Gastrocnemius medialis (tissue), 4 donors: ENCODE measurements around the gene AVEN. TPM values are rescaled to one million over a fixed set of nuclear protein-coding genes. Genes with fewer than 3 reads are reported as not detected.
"Not testable (repeated sequence)": the region's sequence is repeated elsewhere in the genome, so short reads cannot be mapped to it uniquely, and the experiment has no call there.

Experiments
- ATAC-seq, 2 donors: fragments of 150-250 bp; one replicate each; pipeline ENCODE4 v1.9.1; 2016
- DNase-seq, 2 donors: peaks; one replicate each; pipeline ENCODE4 v3.0.0-alpha.2; 2019
- H3K27ac ChIP-seq, 4 donors: fragments of 200-600 bp; sonication (generic); 1 replicate in 1 of 4; 2 replicates in 3 of 4; pipeline ENCODE4 v1.5.1; 2016 to 2018; ENCODE audit warnings: mild to moderate bottlenecking in 2 of 4, moderate library complexity in 1 of 4
- H3K27me3 ChIP-seq, 3 donors: fragments of 200-600 bp; sonication (generic) in 2 of 3; 1 replicate in 1 of 3; 2 replicates in 2 of 3; pipeline versions ENCODE4 v1.5.1 to v1.6.0; 2016 to 2019; ENCODE audit warnings: mild to moderate bottlenecking in 1 of 3, moderate library complexity in 1 of 3
- H3K36me3 ChIP-seq, 2 donors: fragments of 200-600 bp; sonication (generic) in 1 of 2; one replicate each; pipeline ENCODE4 v1.5.1; 2017 to 2018
- H3K4me1 ChIP-seq, 2 donors: fragments of 200-600 bp; sonication (generic) in 1 of 2; one replicate each; pipeline ENCODE4 v1.5.1; 2016 to 2017; ENCODE audit warnings: mild to moderate bottlenecking in 2 of 2
- H3K4me3 ChIP-seq, 4 donors: fragments of 200-600 bp; sonication (generic) in 3 of 4; 1 replicate in 1 of 4; 2 replicates in 3 of 4; pipeline ENCODE4 v1.5.1; 2016 to 2019; ENCODE audit warnings: mild to moderate bottlenecking in 2 of 4
- H3K9me3 ChIP-seq, 3 donors: fragments of 200-600 bp; sonication (generic) in 2 of 3; 1 replicate in 1 of 3; 2 replicates in 2 of 3; pipeline ENCODE4 v1.5.1; 2016 to 2019
- CTCF ChIP-seq, 5 experiments: fragments of 450-650 bp in 3 of 5; fragments of 200-600 bp in 2 of 5; sonication (generic) in 2 of 5; IDR thresholded peaks in 4 of 5; conservative IDR thresholded peaks in 1 of 5; 1 replicate in 4 of 5; 2 replicates in 1 of 5; pipeline ENCODE4 v1.5.1; 2016 to 2019; ENCODE audit warnings: antibody characterized with exemption in 5 of 5, mild to moderate bottlenecking in 3 of 5, moderate library complexity in 3 of 5
- POLR2A ChIP-seq, 2 donors: fragments of 450-650 bp; IDR thresholded peaks; one replicate each; pipeline ENCODE4 v1.6.1; 2017; ENCODE audit warnings: antibody characterized with exemption in 2 of 2, mild to moderate bottlenecking in 2 of 2, moderate library complexity in 2 of 2
- in situ Hi-C, 4 donors: fragments of 200-750 bp; cut with MboI; loops; one replicate each; pipeline versions ENCODE4 v1.15.0 to v1.8.0; 2017; ENCODE audit warnings: low sequenced_read_pairs in 4 of 4
- intact Hi-C: fragments of 100-400 bp; cut with DNase I; formaldehyde crosslinking; loops from one replicate; pipeline ENCODE4 v1.15.1; 2023; ENCODE audit warnings: low total_unique reads
- total RNA-seq, 4 donors: library from RNA; depleted of rRNA; stranded (reverse); fragments of >200 nt; gene quantifications; one replicate each; pipeline versions ENCODE4 v1.1.0 to v1.2.3, GENCODE V29; 2016

The AVEN gene
- total RNA-seq, 4 donors from 2014 or later, result 17.4 to 36.2 (median 21.5) TPM

- peaks cover 2 to 9% of the 10 kb centered on the region in 2 donors for H3K4me1 ChIP-seq
- H3K36me3 ChIP-seq, result no peaks in the 10 kb centered on the region
- DNase-seq, result no peak
- H3K27ac ChIP-seq, result no peak overlapping the region
- no peaks in the 10 kb centered on the region for H3K9me3 ChIP-seq
- no peak for ATAC-seq
- no peak for TF ChIP-seq CTCF (IDR thresholded peaks at IDR 0.05 in 4 of 5, conservative IDR thresholded peaks at IDR 0.05 in 1 of 5)
- no peak for TF ChIP-seq POLR2A (IDR thresholded peaks at IDR 0.05)
- no peaks in the 10 kb centered on the region for H3K27me3 ChIP-seq
- intact Hi-C loops, result no loop called here
- no peak overlapping the region for H3K4me3 ChIP-seq
- in situ Hi-C loops, result no loop called here
Observed at GRCh38 chr15:34006381-34006780, 32.6 kb downstream of the AVEN start.

- Histone ChIP-seq H3K4me3 (no peak overlapping the region), H3K27me3 (no peaks in the 10 kb centered on the region), H3K4me1 (no peaks in the 10 kb centered on the region), H3K36me3 (no peaks in the 10 kb centered on the region), H3K27ac (no peak overlapping the region), H3K9me3 (no peaks in the 10 kb centered on the region)
- intact Hi-C loops (no loop called here), in situ Hi-C loops (no loop called here)
- TF ChIP-seq CTCF (IDR thresholded peaks at IDR 0.05 in 4 of 5, conservative IDR thresholded peaks at IDR 0.05 in 1 of 5) (no peak), POLR2A (IDR thresholded peaks at IDR 0.05) (no peak)
- DNase-seq (no peak), ATAC-seq (no peak)
Observed at GRCh38 chr15:34001536-34001935, 37.5 kb downstream of the AVEN start.

- in situ Hi-C loops, H3K27me3 ChIP-seq, H3K9me3 ChIP-seq, H3K4me1 ChIP-seq, DNase-seq, H3K27ac ChIP-seq, ATAC-seq, H3K36me3 ChIP-seq, intact Hi-C loops, H3K4me3 ChIP-seq: not testable (repeated sequence)
Observed at GRCh38 chr15:33995666-33996065, 43.3 kb downstream of the AVEN start.

GRCh38 chr15:33994005-33994615 lies 44.9 kb downstream of the AVEN start:
- no peaks in the 10 kb centered on the region for H3K9me3 ChIP-seq
- H3K36me3 ChIP-seq, result no peaks in the 10 kb centered on the region
- H3K27me3 ChIP-seq, result no peaks in the 10 kb centered on the region
- H3K27ac ChIP-seq, result no peak overlapping the region
- H3K4me1 ChIP-seq, result no peaks in the 10 kb centered on the region
- DNase-seq, result no peak
- H3K4me3 ChIP-seq, result no peak overlapping the region
- intact Hi-C loops, result no loop called here
- in situ Hi-C loops, result no loop called here
- TF ChIP-seq CTCF (IDR thresholded peaks at IDR 0.05 in 4 of 5, conservative IDR thresholded peaks at IDR 0.05 in 1 of 5) (no peak), POLR2A (IDR thresholded peaks at IDR 0.05) (no peak)
- no peak for ATAC-seq

GRCh38 chr15:33988384-33988783 lies 50.6 kb downstream of the AVEN start:
- no peak for TF ChIP-seq POLR2A (IDR thresholded peaks at IDR 0.05)
- no peak for TF ChIP-seq CTCF (IDR thresholded peaks at IDR 0.05 in 4 of 5, conservative IDR thresholded peaks at IDR 0.05 in 1 of 5)
- intact Hi-C loops, result no loop called here
- DNase-seq (no peak), ATAC-seq (no peak)
- Histone ChIP-seq H3K27me3 (no peaks in the 10 kb centered on the region), H3K27ac (no peak overlapping the region), H3K36me3 (no peaks in the 10 kb centered on the region), H3K9me3 (no peaks in the 10 kb centered on the region), H3K4me3 (no peak overlapping the region), H3K4me1 (no peaks in the 10 kb centered on the region)
- in situ Hi-C loops, result no loop called here
